A673 (cell line): ENCODE data around the gene ZP3. TPM values are rescaled to one million over a fixed set of nuclear protein-coding genes. Genes with fewer than 3 reads are reported as not detected.

Experiments used
- Bru-seq: library from RNA; stranded (reverse); fragments of 400-500 nt; gene quantifications from one replicate; lab custom pipeline; 2021; lab: Mats Ljungman, UMichigan
- BruChase-seq, 2 experiments: library from RNA; stranded (reverse); fragments of 400-500 nt; gene quantifications; one replicate each; lab custom pipeline; 2021; lab: Mats Ljungman, UMichigan
- BruUV-seq: library from RNA; stranded (reverse); fragments of 400-500 nt; replicated peaks from 2 replicates; lab custom pipeline; 2021; lab: Mats Ljungman, UMichigan
- CTCF ChIA-PET: fragments of 300-600 bp; sonication (Branson Sonifier 250); formaldehyde crosslinking; loops from one replicate; lab custom pipeline; 2022; ENCODE audit warnings: antibody characterized with exemption; lab: Charles Lee
- POLR2A ChIA-PET: fragments of 300-600 bp; sonication (Branson Sonifier 250); formaldehyde crosslinking; loops from one replicate; lab custom pipeline; 2022; ENCODE audit warnings: antibody characterized with exemption; ENCODE audit not compliant: low non-redundant PET; lab: Charles Lee
- DNase-seq: peaks from one replicate; pipeline ENCODE4 v3.0.0-alpha.2; 2015; ENCODE audit warnings: low spot score
- H3K27ac ChIP-seq: fragments of 200-600 bp; sonication (generic); 2 replicates; pipeline ENCODE4 v1.5.1; 2016; ENCODE audit warnings: mixed run types, low read depth, mild to moderate bottlenecking, mixed read lengths, antibody characterized with exemption, low read length; ENCODE audit not compliant: poor library complexity, severe bottlenecking
- H3K27me3 ChIP-seq: fragments of 200-600 bp; sonication (generic); replicated peaks from 2 replicates; pipeline ENCODE4 v1.6.1; 2017; ENCODE audit warnings: mixed run types, low read depth, mild to moderate bottlenecking, mixed read lengths, antibody characterized with exemption, low read length; ENCODE audit not compliant: insufficient read depth, poor library complexity
- H3K36me3 ChIP-seq: fragments of 200-600 bp; sonication (generic); 2 replicates; pipeline ENCODE4 v1.6.1; 2016; ENCODE audit warnings: mixed run types, mild to moderate bottlenecking, mixed read lengths, antibody characterized with exemption, low read length; ENCODE audit not compliant: insufficient read depth, poor library complexity, severe bottlenecking
- H3K4me1 ChIP-seq: fragments of 200-600 bp; sonication (generic); 2 replicates; pipeline ENCODE4 v1.6.1; 2017; ENCODE audit warnings: mixed run types, mild to moderate bottlenecking, mixed read lengths, antibody characterized with exemption, low read length; ENCODE audit not compliant: insufficient read depth, poor library complexity, severe bottlenecking
- H3K4me3 ChIP-seq: fragments of 200-600 bp; sonication (generic); 2 replicates; pipeline ENCODE4 v1.5.1; 2016; ENCODE audit warnings: low read depth, mixed run types, mild to moderate bottlenecking, mixed read lengths, low read length; ENCODE audit not compliant: poor library complexity, severe bottlenecking
- H3K9me3 ChIP-seq: fragments of 200-600 bp; sonication (generic); 2 replicates; pipeline ENCODE4 v1.6.1; 2016; ENCODE audit warnings: mixed run types, low read depth, mild to moderate bottlenecking, mixed read lengths, antibody characterized with exemption, low read length; ENCODE audit not compliant: poor library complexity, severe bottlenecking
- CTCF ChIP-seq: fragments of 300-800, 200-600 bp; sonication (generic); conservative IDR thresholded peaks from 2 replicates; pipeline ENCODE4 v1.5.1; 2017; ENCODE audit warnings: low read depth, mild to moderate bottlenecking, antibody characterized with exemption, low read length, moderate library complexity, mixed read lengths
- EZH2 ChIP-seq: fragments of 200-600 bp; sonication (generic); IDR thresholded peaks from 2 replicates; pipeline ENCODE4 v1.6.1; 2017; ENCODE audit warnings: borderline replicate concordance, low read depth, mild to moderate bottlenecking, mixed read lengths, antibody characterized with exemption, low read length; ENCODE audit not compliant: poor library complexity, severe bottlenecking
- intact Hi-C: fragments of 100-400 bp; cut with micrococcal nuclease; formaldehyde crosslinking; loops from one replicate; pipeline ENCODE4 v1.10.0; 2022; ENCODE audit not compliant: unreplicated experiment
- long read RNA-seq: library from polyadenylated mRNA; stranded (forward); transcript quantifications from one replicate; pipeline ENCODE4 v2.0.0, GENCODE V29; 2022
- total RNA-seq: library from RNA; stranded (reverse); gene quantifications from 2 replicates; pipeline ENCODE4 v1.2.3, GENCODE V29; 2021

ZP3 gene
- 9.4 and 9.8 TPM in 2 replicates for total RNA-seq
- Bru-seq, nascent RNA, result percentile 44 among the genes with signal in this experiment
- BruChase-seq, experiment 1, labeled RNA remaining after a 2-hour chase, result percentile 44 among the genes with signal in this experiment
- BruChase-seq, experiment 2, labeled RNA remaining after a 6-hour chase, result percentile 55 among the genes with signal in this experiment
- long read RNA-seq, transcript ZP3-201 (9 exons, 1,483 nt), result major isoform, 8 of 11 reads
- long read RNA-seq, partial matches to known transcripts, result 0 of 11 reads
- long read RNA-seq, other reads (novel, unspliced or antisense), result 1 of 11 reads

DNA sequence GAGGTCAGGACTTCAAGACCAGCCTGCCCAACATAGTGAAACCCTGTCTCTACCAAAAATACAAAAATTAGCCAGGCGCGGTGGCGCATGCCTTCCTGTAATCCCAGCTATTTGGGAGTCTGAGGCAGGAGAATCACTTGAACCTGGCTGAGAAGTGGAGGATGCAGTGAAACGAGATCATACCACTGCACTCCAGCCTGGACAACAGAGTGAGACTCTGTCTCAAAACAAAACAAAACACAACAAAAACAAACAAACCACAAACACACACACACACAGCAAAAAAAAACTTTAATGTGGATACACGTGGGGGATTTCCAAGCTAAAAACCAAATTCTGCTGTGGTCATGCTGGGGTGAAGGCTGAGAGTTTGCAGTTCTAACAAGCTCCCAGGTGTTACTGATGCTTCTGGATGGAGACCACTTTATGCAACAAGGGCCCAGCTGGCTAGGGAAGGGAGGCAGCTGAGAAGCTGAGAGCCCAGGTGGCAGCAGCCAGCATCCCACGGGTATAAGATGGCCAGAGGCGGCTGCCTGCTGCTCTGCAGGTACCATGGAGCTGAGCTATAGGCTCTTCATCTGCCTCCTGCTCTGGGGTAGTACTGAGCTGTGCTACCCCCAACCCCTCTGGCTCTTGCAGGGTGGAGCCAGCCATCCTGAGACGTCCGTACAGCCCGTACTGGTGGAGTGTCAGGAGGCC is at the start of gene ZP3:
TSS of gene ZP3 (plus strand) at position 538 of the 699 bp plus-strand sequence. CDS start at position 553, 15 bp downstream.
- intact Hi-C loops, result no loop called here
- no TSS peak for BruUV-seq

DNA sequence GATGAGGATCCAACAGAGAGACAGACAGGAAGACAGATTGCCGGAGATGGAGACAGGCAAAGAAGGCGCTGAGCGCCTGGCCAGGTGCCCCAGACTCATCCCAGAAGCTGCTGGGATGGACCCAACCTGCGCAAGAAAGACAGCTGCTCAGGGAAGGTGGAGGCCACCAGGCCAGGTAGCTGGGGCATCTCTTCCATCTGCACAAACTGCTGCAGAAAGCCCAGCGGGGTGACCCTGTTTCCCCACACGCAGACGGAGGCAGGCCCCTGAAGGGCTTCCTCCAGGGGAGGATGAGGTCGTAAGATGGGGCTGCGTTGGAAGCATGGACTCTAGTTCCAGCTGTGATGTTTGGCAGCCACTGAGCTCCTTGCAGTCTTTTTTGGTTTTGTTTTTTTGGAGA is 49.5 kb upstream of the ZP3 start:
- no peak for TF ChIP-seq EZH2
- TF ChIP-seq CTCF, result no peak
- Histone ChIP-seq H3K4me1 (peaks cover 11% of the 10 kb centered on the region), H3K36me3 (no peaks in the 10 kb centered on the region), H3K27me3 (no peaks in the 10 kb centered on the region), H3K27ac (no peak overlapping the region), H3K4me3 (no peak overlapping the region), H3K9me3 (no peaks in the 10 kb centered on the region)
- ChIA-PET POLR2A (no interaction called here), CTCF (interaction anchor here (0.6 kb wide), 1 partner anchor 11 kb away, joined by 5 read pairs; no protein-coding TSS in a partner anchor)
- DNase-seq, result no peak
- intact Hi-C loops, result no loop called here
- BruUV-seq, result no TSS peak

More for the DNA sequence above, at the start of gene ZP3:
- ChIA-PET POLR2A (interaction anchor here (0.6 kb wide), 1 partner anchor 1300 kb away, joined by 3 read pairs; no protein-coding TSS in a partner anchor), CTCF (no interaction called here)
- H3K27me3 ChIP-seq, result no peaks in the 10 kb centered on the region
- H3K4me1 ChIP-seq, result peaks cover 4% of the 10 kb centered on the region
- H3K9me3 ChIP-seq, result no peaks in the 10 kb centered on the region
- H3K36me3 ChIP-seq, result no peaks in the 10 kb centered on the region
- DNase-seq, result no peak
- no peak for TF ChIP-seq EZH2
- no peak for TF ChIP-seq CTCF
- H3K27ac ChIP-seq, result no peak within 1 kb of the TSS
- H3K4me3 ChIP-seq, result no peak within 1 kb of the TSS

DNA sequence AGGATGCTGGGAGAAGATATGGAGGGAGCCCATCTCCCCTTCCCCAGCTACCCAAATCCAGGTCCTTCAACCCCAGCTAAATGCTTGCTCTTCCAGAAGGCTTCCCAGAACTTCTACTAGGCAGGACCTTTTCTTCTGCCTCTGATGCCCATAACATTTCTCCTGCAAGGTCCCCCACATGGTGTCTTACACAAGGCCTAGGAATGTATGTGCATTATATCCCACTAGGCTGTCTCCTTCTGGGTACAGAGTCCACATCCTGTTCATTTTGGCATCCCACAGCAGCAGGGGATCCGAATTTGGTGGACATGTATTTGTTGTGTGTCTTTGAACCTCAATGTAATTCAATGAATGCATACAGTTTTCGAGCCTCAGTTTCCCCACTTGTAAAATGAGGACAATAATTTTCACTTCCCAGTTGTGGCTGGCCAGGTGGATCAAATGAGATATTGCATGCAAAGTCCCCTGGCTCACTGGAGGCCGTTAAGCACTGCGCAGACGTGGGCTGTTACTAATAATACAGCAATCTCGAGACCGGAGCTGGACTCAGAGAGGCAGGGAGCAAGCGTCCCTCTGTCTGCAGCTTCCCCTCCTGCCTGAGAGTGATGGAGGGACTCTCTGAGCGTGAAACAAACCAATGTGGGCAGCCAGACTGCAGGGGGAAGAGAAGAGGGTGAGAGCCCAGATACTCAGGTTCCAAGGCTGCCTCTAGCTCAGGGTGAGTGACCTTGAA is 47.4 kb upstream of the ZP3 start:
- H3K4me3 ChIP-seq, result no peak overlapping the region
- H3K36me3 ChIP-seq, result no peaks in the 10 kb centered on the region
- ChIA-PET CTCF (no interaction called here), POLR2A (no interaction called here)
- no peak overlapping the region for H3K27ac ChIP-seq
- no peak for DNase-seq
- BruUV-seq, result no TSS peak
- H3K4me1 ChIP-seq, result peaks cover 17% of the 10 kb centered on the region
- H3K27me3 ChIP-seq, result no peaks in the 10 kb centered on the region
- intact Hi-C loops, result no loop called here
- H3K9me3 ChIP-seq, result no peaks in the 10 kb centered on the region
- TF ChIP-seq CTCF (no peak), EZH2 (no peak)
